ENCODE data around the gene CLECL1.

- TF ChIP-seq CTCF (conservative IDR thresholded peaks at IDR 0.05; ENCODE audit: low read length) = no peak
- no peak for TF ChIP-seq EZH2phosphoT487 (IDR thresholded peaks at IDR 0.05; ENCODE audit: borderline replicate concordance, low read depth, low read length)
Observed at GRCh38 chr12:9701380-9702154, 31.3 kb downstream of the CLECL1 start.
